Measurements from ENCODE around the gene LAMA5. TPM values are rescaled to one million over a fixed set of nuclear protein-coding genes. Genes with fewer than 3 reads are reported as not detected.

LAMA5 gene
- total RNA-seq, 4 donors from 2014 or later, result 14.1 to 131 (median 34.5) TPM

DNA sequence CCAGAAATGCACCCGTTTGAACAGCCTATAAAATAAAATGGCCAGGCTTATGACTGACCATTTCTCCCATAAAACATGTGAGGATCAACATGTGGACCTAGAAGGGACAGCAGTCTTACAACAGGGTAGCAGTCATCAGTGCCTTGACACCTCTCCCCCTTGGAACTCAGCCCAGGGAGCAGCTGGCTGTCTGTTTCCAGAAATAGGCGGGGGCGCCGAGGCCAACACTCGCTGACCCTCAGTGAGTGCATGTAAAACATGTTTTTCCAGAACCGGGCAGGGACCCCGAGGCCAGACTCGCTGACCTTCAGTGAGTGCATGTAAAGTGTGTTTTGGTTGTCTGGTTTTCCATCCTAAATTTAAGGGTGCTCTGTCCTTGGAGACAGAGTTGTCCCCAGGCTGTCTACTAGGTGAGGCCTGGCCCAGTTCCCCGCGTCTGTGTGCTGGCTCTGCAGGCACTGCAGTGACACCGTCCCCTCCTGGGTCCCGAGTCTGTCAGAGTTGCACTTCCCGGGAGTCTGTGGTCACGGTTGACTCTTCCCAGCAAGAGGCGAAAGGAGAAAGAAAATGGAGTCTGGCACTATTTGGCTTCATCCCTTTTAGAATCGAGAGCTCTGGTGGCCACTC is 84.1 kb downstream of the LAMA5 start:
- TF ChIP-seq, protein P1, sequence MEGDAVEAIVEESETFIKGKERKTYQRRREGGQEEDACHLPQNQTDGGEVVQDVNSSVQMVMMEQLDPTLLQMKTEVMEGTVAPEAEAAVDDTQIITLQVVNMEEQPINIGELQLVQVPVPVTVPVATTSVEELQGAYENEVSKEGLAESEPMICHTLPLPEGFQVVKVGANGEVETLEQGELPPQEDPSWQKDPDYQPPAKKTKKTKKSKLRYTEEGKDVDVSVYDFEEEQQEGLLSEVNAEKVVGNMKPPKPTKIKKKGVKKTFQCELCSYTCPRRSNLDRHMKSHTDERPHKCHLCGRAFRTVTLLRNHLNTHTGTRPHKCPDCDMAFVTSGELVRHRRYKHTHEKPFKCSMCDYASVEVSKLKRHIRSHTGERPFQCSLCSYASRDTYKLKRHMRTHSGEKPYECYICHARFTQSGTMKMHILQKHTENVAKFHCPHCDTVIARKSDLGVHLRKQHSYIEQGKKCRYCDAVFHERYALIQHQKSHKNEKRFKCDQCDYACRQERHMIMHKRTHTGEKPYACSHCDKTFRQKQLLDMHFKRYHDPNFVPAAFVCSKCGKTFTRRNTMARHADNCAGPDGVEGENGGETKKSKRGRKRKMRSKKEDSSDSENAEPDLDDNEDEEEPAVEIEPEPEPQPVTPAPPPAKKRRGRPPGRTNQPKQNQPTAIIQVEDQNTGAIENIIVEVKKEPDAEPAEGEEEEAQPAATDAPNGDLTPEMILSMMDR (IDR thresholded peaks at IDR 0.05; ENCODE audit: low read depth), result no peak

DNA sequence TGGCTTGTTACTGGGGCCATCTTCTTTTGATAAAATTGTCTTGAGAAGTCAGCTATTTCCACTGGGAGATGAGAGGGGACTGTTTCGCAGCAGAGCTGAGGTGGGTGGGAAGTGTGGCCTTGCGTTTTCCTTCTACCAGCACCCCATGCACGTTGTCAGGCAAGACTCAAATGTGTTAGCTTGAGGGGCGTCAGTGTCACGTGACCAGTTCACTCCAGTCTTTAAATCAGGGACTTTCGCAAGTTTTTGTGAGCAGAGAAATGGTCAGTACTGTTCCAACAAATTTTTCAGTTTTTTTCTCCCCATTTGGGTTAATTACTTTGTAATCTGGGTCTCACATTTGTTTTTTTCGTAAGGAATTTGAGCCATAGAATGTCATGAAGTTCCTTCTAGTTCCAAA is 85.0 kb downstream of the LAMA5 start:
- TF ChIP-seq, protein P1 (IDR thresholded peaks at IDR 0.05; ENCODE audit: low read depth), result no peak

DNA sequence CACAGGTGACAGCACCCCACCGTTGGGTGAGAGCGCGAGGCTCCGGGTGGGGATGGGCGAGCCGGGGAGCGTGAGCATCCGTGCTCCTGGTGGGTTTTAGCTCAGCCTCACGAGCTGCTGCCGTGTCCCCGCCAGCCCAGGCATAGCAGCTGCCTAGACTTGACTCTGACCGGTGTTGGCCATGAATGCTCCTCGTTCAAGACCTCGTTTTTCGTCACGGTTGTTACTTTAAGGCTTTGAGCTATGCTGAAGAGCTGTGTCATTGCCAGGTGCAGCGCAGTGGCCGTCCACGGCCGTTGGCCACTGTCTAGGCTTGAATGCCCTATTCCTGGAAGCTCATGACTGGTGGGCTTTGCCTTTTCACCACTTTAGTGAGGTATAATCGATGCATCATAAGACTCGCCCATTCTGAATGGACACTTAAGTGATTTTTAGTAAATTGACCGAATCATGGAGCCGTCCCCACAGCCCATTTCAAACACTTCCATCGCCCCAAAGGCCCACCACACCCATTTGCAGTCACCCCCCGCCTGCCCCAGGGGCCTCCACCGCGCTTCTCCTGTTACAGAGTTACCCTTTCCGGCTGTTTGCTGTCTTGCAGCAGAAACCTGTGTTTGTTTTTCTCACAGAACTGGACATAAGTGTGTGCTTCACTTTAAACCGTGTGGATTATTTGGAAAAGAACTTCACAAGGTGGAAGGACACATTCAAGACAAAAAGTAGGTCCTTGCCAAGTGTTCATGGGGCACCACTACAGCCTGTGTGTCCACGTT is 85.8 kb downstream of the LAMA5 start:
- TF ChIP-seq, protein P1 (IDR thresholded peaks at IDR 0.05; ENCODE audit: low read depth), result no peak

DNA sequence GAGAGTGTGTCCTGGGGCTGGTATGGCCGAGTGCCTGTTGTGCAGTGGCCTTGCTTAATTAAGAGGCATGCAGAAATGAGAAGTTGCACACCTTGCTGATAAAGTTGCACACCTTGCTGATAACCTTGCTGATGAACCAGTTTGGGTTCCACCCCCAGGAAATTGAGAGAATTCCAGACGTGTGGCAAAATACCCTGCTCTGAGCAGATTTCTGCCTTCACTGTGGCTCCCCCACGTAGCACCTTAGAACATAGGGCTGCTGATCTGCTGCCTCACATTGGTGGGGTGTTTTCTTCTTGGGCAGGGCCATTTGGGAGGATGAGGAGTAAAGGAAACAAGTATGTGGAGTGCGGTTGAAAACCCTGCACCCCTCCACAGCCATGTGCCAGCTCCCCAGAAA is 86.8 kb downstream of the LAMA5 start:
- TF ChIP-seq, protein P1 (IDR thresholded peaks at IDR 0.05; ENCODE audit: low read depth), result no peak

DNA sequence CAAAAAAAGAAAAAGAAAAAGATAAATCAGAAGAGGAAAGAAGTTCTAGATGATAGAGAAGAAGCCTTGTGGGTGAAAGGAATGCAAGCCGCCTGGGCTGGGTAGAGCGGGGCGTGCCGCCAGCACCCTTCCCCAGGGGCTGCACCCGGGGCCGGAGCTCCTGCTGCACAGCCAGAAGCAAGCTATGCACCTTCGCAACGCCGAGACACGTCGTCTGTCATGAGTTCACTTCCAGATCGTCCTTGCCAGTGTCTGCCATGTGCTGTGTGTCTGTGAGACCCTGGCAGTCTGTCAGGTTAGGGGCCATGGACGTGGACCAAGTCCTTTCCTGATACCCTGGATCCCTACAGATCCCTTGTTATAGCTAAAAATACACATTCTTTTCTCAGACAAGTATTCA is 89.9 kb downstream of the LAMA5 start:
- TF ChIP-seq, protein P1 (IDR thresholded peaks at IDR 0.05; ENCODE audit: low read depth), result no peak

DNA sequence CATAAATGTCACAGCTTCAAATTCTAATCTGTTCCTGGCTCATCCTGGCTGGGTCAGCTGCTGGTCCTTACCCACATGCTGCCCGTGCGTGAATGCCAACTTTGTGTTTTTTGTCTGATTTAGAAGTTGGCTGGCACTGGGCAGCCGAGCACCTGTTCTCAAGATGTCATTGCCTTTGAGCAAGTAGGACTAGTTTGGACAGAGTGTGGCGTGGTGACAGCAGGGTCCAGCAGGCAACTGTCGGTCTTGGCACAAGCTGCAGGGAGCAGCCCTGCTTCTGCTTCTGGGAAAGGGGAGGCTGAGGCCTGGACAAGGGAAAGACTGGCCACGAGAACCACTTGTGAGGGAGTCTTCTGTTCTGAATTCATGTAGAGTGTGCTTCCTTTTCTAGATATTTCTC is 90.7 kb downstream of the LAMA5 start:
- TF ChIP-seq, protein P1 (IDR thresholded peaks at IDR 0.05; ENCODE audit: low read depth), result no peak

DNA sequence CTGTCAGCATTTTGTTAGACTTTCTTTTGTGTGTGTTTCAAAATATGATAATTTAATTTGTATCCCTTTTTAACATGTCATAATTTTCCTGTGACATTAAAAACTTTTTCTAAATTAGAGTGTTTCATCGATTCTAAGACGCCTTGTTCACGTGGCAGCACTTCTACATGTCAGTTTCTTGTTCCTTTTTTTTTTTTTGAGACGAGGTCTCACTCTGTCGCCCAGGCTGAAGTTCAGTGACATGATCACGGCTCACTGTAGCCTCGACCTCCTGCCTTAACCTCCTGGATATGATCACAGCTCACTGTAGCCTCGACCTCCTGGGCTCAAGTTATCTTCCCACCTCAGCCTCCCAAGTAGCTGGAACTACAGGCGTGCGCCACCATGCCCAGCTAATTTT is 91.9 kb downstream of the LAMA5 start:
- TF ChIP-seq, protein P1 (IDR thresholded peaks at IDR 0.05; ENCODE audit: low read depth), result no peak

All from subcutaneous adipose tissue (tissue), 4 donors.